ENCODE results near the gene CCDC3.
A peak's percentile ranks its signal among the peaks of the same experiment; 100 is the strongest.
"Not testable (repeated sequence)": the region's sequence is repeated elsewhere in the genome, so short reads cannot be mapped to it uniquely, and the experiment has no call there.

CCDC3 gene

GRCh38 chr10:12865515-12865914 is 136.0 kb downstream of the CCDC3 start:
- intact Hi-C loops (cut with DNase I): not testable (repeated sequence)

DNA sequence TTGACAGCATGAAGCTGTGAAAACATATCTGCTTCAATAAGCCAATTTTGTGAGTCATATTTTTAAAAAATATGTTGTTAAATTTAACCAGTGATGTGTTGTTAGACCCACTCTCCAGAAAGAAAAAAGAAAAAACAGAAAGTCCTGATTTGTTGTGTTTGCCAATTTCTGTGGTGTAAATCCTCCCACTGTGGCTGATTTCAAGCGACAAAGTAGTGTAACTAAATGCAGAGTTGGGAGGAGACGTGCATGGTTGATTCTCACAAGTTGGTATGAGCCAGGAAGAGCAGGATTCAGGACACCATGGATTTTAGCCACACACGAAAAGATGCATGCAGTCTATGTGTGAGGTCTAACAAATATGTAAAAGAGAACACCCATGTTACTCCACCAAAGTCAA is 139.1 kb downstream of the CCDC3 start:
- intact Hi-C loops (cut with DNase I): no loop called here
- DNase-seq: no peak

More at GRCh38 chr10:12865515-12865914, 136.0 kb downstream of the CCDC3 start:
- DNase-seq: not testable (repeated sequence)

GRCh38 chr10:12854988-12855387 is 146.5 kb downstream of the CCDC3 start:
- intact Hi-C loops (cut with DNase I): no loop called here
- DNase-seq: peak in 3 of 42 donors; percentile 8 to 45 (median 30)

DNA sequence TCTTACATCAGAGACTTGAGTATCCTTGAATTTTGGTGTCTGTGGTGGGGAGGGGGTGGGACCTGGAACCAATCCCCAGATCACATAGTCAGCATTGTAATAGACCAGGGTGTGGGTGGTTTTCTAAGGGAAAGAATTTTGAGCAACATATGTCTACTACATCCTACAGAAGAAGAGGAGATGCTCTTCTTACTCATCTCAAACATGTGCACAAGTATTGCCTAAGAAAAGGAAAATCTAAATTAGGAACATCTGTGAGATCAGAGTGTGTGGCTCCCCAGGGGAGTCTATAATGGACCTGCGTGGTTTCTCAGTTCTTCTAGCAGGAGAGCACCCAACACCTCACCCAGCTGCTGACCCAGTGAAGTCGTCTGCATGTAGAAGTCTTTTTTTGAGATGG is 148.8 kb downstream of the CCDC3 start:
- intact Hi-C loops (cut with DNase I): no loop called here
- peak in 1 of 42 donors; percentile 4 for DNase-seq

DNA sequence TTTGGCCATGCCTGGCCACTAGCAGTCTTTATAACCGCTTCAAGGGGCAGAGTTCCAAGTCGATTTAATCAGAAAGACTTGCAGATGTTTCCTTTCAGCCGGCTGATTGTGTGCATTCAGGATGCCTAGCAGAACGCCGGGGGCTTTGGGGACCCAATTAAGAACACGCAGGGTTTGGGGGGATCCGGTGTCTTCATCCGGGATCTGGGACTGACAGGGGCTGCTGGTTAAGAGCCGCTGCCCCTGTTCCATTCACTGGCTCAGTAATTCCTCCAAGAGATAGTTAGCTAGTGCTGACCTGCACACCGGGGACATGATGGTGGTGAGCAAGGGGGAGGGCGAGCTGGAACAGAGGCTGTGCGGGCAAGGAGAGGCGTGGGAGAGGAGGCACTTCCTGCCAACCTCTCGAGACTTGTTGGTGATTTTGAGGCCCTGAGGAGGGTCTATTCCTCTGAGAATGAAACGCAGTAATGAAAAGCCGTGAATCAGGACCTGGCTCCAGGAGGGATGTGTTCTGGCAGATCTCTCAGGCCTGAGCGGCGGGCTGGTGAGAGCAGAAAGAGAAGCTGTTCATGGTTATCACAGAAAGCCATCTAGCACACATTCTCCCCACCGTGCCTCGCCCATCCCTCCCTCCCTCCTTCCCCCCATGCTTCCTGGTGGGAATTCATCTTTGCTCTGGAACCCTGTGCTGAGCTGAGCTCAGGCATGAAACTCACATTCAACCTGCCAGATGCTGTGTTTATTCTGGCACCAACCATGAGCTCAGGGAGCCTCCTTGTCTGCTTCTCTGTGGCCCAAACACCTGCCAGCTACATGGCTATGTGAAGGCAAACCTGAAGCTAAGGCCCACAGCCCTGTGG is 152.0 kb downstream of the CCDC3 start:
- DNase-seq: peak in 1 of 42 donors; percentile 22
- intact Hi-C loops (cut with DNase I): no loop called here

DNA sequence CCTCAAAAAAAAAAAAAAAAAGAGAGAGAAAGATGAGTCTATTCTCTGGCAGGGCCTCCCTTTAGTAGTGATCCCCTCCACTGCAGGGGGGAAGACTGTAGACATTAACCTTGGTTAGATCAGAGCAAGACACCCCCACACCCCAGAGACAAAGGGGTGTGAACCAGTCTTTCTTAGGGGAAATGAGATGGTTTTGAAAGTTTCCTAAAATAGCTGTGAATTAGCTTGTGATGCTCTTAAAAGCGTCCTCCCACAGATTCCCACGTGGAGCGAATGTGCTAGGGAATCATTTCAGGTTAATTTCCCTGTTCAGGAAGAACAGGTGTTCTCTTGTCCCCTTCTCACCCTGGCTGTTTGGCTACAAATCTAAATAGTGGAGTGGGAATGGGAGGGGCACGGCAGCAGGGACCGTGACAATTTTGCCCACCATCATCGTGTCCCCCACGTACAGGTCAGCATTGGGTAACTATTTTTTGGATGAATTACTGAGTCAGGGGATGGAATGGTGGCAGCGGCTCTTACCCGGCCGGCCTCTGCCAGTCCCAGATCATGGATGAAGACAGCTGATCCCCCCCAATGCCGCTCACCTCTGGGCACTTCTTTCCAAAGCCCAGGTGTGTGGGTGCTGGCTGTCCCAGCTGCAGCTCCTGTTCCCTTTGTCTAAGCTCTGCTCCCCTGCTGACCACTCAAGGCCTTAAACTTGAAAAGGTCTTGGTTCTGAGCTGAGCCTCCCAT is 152.9 kb downstream of the CCDC3 start:
- DNase-seq: peak in 38 of 42 donors; percentile 23 to 89 (median 64)
- intact Hi-C loops (cut with DNase I): no loop called here

DNA sequence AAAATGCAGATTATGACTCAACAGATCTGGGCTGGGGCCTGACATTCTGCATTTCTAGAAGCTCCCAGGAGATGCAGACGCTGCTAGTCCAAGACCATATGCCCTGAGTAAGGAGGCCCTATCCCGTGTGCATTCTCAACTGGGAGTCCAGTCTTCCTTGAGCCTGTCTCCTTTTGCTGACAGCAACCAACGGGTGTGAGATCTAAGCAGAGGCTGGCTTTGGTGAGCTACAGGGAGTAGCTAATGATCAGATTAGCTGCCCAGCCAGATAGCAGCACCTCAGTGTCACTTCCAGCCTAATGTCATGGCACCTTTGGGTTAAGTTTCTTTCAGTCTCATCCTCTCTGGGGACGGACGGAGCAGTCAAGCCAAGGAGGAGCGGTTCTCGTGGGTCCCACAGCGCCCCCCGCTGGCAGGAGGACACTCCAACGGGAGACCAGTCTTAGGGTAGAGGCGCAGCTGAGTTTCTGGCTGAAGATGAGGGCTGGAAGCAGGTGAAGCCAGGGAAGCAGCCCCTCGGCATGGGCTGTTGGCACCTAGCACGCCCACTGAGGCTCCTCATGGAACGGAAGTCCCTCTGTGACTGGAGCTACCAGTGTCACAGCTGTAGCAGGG is 154.0 kb downstream of the CCDC3 start:
- DNase-seq: peak in 2 of 42 donors; percentile 3 to 32
- intact Hi-C loops (cut with DNase I): no loop called here

DNA sequence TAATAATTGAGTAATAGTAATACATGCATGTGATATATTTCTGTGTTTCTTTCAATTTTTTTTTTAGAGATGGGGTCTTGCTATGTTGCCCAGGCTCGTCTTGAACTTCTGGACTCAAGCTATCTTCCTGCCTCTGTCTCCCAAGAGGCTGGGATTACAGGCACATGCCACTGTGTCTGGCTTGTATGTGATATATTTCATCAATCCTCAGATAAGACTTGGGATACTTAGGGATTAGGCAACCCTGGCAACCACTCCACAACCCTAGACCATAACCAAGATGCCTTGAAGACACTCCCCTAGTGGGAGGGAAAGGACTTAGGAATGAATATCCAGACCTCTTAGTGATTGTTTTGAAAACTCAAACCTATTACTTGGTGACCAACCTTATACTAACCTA is 154.8 kb downstream of the CCDC3 start:
- intact Hi-C loops (cut with DNase I): no loop called here
- peak in 1 of 42 donors; percentile 4 for DNase-seq

All from head of caudate nucleus (tissue), 42 donors.